Measurements from ENCODE around the gene PCSK1N. TPM values are rescaled to one million over a fixed set of nuclear protein-coding genes. Genes with fewer than 3 reads are reported as not detected.
A peak's percentile ranks its signal among the peaks of the same experiment; 100 is the strongest.

Gene PCSK1N
- total and polyA plus RNA-seq, 2 experiments from 2014 or later: 7.1 to 8.7 TPM

- peak overlapping the region; percentile 100 for H3K27ac ChIP-seq
- TF ChIP-seq CTCF (IDR thresholded peaks at IDR 0.05; ENCODE audit: low read depth, low read length): no peak
- peaks cover 5% of the 10 kb centered on the region for H3K4me1 ChIP-seq (ENCODE audit: low read depth)
- no peaks in the 10 kb centered on the region for H3K27me3 ChIP-seq
- H3K9me3 ChIP-seq (ENCODE audit: low read depth): no peaks in the 10 kb centered on the region
- H3K36me3 ChIP-seq: no peaks in the 10 kb centered on the region
- peak overlapping the region; percentile 61 for H3K4me3 ChIP-seq
- no peak for DNase-seq (ENCODE audit: low read depth in 1 of 2, low spot score in 1 of 2)
These were observed 32.6 kb downstream of the PCSK1N start for GRCh38 chrX:48802905-48803200.

GRCh38 chrX:48802089-48802904 lies 33.1 kb downstream of the PCSK1N start:
- TF ChIP-seq CTCF (IDR thresholded peaks at IDR 0.05; ENCODE audit: low read depth, low read length): no peak

GRCh38 chrX:48801280-48802088 lies 33.9 kb downstream of the PCSK1N start, which contains the start of gene HDAC6:
TSS of gene HDAC6 (plus strand) at chrX:48802067. CDS start at chrX:48802693, 626 bp downstream.
- peak within 1 kb of the TSS; percentile 100 for H3K27ac ChIP-seq
- no peaks in the 10 kb centered on the region for H3K9me3 ChIP-seq (ENCODE audit: low read depth)
- no peaks in the 10 kb centered on the region for H3K36me3 ChIP-seq
- no peaks in the 10 kb centered on the region for H3K27me3 ChIP-seq
- DNase-seq (ENCODE audit: low read depth in 1 of 2, low spot score in 1 of 2): peak; percentile 96 to 99
- H3K4me3 ChIP-seq: peak within 1 kb of the TSS; percentile 61
- peaks cover 5% of the 10 kb centered on the region for H3K4me1 ChIP-seq (ENCODE audit: low read depth)
- no peak for TF ChIP-seq CTCF (IDR thresholded peaks at IDR 0.05; ENCODE audit: low read depth, low read length)

More at GRCh38 chrX:48802089-48802904, 33.1 kb downstream of the PCSK1N start:
- H3K4me1 ChIP-seq (ENCODE audit: low read depth): peaks cover 5% of the 10 kb centered on the region
- H3K27ac ChIP-seq: peak overlapping the region; percentile 100
- peak overlapping the region; percentile 61 for H3K4me3 ChIP-seq
- H3K9me3 ChIP-seq (ENCODE audit: low read depth): no peaks in the 10 kb centered on the region
- no peaks in the 10 kb centered on the region for H3K36me3 ChIP-seq
- DNase-seq (ENCODE audit: low read depth in 1 of 2, low spot score in 1 of 2): peak; percentile 85 to 86
- no peaks in the 10 kb centered on the region for H3K27me3 ChIP-seq

- H3K4me1 ChIP-seq (ENCODE audit: low read depth): peaks cover 5% of the 10 kb centered on the region
- TF ChIP-seq CTCF (IDR thresholded peaks at IDR 0.05; ENCODE audit: low read depth, low read length): no peak
- H3K36me3 ChIP-seq: no peaks in the 10 kb centered on the region
- H3K4me3 ChIP-seq: peak overlapping the region; percentile 57
- H3K9me3 ChIP-seq (ENCODE audit: low read depth): no peaks in the 10 kb centered on the region
- H3K27ac ChIP-seq: peak overlapping the region; percentile 95
- H3K27me3 ChIP-seq: no peaks in the 10 kb centered on the region
- DNase-seq (ENCODE audit: low read depth in 1 of 2, low spot score in 1 of 2): no peak
These were observed 34.7 kb downstream of the PCSK1N start for GRCh38 chrX:48800574-48801279.

GRCh38 chrX:48798318-48798717 lies 37.1 kb downstream of the PCSK1N start:
- no peak for TF ChIP-seq CTCF (IDR thresholded peaks at IDR 0.05; ENCODE audit: low read depth, low read length)
- no peak for DNase-seq (ENCODE audit: low read depth in 1 of 2, low spot score in 1 of 2)
- Histone ChIP-seq H3K4me1 (ENCODE audit: low read depth) (peaks cover 4% of the 10 kb centered on the region), H3K9me3 (ENCODE audit: low read depth) (no peaks in the 10 kb centered on the region), H3K4me3 (no peak overlapping the region), H3K36me3 (no peaks in the 10 kb centered on the region), H3K27ac (no peak overlapping the region), H3K27me3 (no peaks in the 10 kb centered on the region)
